HG02571 (cell line): Measurements from ENCODE around the gene SEMA5A.

Experiments
- ATAC-seq: cut with Tn5 transposase; IDR thresholded peaks from one replicate; pipeline ENCODE4 v1.9.1; 2021; ENCODE audit warnings: mild to moderate bottlenecking, moderate library complexity; ENCODE audit not compliant: unreplicated experiment

SEMA5A gene, protein sequence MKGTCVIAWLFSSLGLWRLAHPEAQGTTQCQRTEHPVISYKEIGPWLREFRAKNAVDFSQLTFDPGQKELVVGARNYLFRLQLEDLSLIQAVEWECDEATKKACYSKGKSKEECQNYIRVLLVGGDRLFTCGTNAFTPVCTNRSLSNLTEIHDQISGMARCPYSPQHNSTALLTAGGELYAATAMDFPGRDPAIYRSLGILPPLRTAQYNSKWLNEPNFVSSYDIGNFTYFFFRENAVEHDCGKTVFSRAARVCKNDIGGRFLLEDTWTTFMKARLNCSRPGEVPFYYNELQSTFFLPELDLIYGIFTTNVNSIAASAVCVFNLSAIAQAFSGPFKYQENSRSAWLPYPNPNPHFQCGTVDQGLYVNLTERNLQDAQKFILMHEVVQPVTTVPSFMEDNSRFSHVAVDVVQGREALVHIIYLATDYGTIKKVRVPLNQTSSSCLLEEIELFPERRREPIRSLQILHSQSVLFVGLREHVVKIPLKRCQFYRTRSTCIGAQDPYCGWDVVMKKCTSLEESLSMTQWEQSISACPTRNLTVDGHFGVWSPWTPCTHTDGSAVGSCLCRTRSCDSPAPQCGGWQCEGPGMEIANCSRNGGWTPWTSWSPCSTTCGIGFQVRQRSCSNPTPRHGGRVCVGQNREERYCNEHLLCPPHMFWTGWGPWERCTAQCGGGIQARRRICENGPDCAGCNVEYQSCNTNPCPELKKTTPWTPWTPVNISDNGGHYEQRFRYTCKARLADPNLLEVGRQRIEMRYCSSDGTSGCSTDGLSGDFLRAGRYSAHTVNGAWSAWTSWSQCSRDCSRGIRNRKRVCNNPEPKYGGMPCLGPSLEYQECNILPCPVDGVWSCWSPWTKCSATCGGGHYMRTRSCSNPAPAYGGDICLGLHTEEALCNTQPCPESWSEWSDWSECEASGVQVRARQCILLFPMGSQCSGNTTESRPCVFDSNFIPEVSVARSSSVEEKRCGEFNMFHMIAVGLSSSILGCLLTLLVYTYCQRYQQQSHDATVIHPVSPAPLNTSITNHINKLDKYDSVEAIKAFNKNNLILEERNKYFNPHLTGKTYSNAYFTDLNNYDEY

DNA sequence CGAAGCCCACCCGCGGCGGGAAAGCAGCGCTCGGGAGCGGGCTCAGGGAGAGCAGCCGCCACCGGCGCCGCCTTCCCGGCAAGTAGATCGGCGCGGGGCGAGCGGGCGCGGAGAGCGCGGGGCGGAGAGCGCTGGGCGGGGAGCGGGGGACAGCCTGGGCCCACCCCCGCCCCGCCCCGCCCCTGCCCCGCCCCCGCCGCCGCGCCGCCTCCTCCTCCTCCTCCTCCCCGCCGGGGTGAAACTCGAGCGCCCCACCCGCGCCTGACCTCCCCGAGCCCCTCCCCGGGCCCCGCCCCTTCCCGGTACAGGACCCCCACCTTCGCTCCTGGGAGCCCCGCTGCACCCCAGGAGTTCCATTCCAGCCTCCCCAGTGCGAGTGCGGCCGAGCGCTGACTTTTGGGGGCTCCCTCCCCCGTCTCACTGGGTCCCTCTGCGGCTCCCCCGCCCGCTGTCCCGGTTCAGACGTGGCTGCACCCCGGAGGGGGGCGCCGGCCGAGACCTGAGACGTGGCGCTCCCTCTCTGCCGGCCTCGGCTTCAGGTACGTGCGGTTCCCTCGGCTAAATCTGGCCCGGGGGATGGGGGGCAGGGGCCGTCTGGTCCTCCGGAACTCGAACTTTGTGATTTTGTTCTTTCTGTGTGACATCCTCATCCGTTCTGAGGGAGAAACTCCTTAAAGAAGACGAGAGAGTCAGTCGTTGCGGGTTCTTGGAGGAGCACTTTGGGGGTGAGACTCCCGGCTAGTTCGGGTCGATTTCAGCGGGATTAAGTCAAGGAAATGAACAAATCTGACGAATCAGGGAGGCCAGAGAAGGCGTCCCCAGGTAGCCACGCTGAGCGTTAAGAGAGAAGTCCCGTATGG is at the start of gene SEMA5A:
Gene SEMA5A (minus strand): TSS at position 84 of the 860 bp plus-strand sequence. CDS start 166,129 bp downstream, outside the sequence.
- no peak for ATAC-seq

- no peak for ATAC-seq
Observed at GRCh38 chr5:9594913-9595312, 49.0 kb upstream of the SEMA5A start.

GRCh38 chr5:9589049-9589835 is 43.4 kb upstream of the SEMA5A start:
- ATAC-seq = no peak

DNA sequence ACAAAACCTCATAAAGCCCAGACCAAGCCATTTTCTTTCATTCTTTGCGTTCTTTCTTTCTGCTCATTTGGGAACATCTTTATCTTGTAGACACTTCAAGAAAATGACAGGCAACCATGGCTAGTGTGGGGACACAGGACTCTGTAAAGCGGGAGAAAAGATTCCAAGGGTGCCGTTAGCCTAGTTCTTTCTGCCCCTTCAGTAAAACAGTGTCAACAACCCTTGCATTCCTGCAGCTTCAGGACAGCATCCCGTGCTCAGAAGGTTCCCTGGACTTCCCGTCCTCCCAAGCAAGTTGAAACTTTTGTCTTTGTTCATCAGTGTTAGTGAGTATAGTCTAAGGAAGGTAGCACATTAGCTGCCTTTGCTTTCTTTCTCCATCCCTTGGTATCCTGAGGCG is 42.4 kb upstream of the SEMA5A start:
- no peak for ATAC-seq

GRCh38 chr5:9587135-9587534 is 41.3 kb upstream of the SEMA5A start:
- ATAC-seq = no peak

DNA sequence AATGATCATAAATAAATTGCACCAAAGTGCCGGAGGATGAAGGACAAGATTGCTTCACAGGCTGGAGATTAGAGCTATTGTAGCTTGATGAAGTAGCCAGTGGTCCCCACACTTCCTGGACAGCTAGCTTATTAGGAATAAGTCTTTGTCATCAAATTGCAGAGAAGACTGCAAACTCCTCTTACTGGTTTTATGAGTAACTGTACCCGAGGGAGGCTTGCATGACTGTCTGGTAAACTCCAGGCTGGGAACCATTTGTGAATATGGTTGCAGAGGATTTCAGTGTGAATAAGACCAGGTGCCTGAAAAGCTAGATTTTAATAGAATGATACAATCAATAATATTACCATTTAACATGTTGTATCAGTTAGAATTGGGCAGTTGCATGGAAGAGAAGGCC is 36.5 kb upstream of the SEMA5A start:
- ATAC-seq = no peak

GRCh38 chr5:9573796-9574195 is 27.9 kb upstream of the SEMA5A start:
- no peak for ATAC-seq

DNA sequence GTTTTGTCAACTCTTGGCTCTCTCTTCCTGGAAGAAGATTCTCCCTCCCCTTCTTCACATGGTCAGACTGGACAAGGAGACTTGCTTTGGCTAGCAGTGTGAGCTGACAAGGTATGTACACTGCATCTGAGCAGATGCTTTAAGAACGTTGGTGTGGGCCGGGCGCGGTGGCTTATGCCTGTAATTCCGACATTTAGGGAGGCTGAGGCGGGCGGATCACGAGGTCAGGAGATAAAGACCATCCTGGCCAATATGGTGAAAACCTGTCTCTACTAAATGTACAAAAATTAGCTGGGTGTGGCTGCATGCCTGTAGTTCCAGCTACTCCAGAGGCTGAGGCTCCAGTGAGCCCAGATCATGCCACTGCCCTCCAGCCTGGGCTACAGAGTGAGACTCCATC is 26.4 kb upstream of the SEMA5A start:
- no peak for ATAC-seq

GRCh38 chr5:9570876-9571275 is 25.0 kb upstream of the SEMA5A start:
- no peak for ATAC-seq

- no peak for ATAC-seq
Observed at GRCh38 chr5:9567039-9567438, 21.2 kb upstream of the SEMA5A start.

- no peak for ATAC-seq
Observed at GRCh38 chr5:9564752-9565151, 18.9 kb upstream of the SEMA5A start.

DNA sequence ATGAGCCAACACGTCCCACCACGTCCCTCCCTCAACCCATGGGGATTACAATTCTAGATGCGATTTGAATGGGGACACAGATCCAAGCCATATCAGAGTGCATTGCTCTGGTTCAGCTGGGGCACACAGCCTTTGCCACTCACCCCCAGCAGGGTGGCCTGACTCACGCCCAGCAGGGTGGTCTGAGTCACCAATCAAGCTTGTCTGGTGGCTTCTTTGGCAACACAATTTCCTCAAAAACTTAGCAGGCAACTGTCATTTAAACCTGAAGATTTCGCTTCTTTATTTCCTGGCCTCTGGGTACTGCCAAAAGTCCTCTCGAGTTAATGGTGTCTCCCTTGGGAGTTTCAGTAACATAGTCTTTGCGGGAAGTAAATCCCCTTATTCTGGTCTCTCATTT is 16.3 kb upstream of the SEMA5A start:
- ATAC-seq = no peak

DNA sequence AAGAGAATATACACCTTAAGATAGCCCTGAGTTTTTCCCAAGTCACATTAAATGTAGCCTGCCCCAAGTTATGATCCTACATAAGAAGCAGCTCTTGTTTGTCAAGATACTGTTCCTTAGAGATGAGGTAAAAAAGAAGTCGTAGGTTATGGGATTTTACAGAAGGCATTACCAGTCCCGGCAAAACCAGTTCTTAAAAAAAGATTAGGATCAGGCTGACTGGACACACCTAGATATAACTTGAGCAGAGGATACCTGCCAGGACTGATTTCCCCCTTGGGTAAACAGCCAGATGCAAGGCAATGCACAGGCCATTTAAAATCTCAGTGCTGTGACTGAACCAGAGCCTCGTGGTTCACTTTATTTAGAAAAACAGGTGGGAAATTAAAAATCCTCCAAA is 14.1 kb upstream of the SEMA5A start:
- ATAC-seq = no peak

GRCh38 chr5:9558319-9558965 is 12.6 kb upstream of the SEMA5A start:
- ATAC-seq = no peak

- no peak for ATAC-seq
Observed at GRCh38 chr5:9557696-9558095, 11.8 kb upstream of the SEMA5A start.

- no peak for ATAC-seq
Observed at GRCh38 chr5:9555961-9556360, 10.1 kb upstream of the SEMA5A start.

DNA sequence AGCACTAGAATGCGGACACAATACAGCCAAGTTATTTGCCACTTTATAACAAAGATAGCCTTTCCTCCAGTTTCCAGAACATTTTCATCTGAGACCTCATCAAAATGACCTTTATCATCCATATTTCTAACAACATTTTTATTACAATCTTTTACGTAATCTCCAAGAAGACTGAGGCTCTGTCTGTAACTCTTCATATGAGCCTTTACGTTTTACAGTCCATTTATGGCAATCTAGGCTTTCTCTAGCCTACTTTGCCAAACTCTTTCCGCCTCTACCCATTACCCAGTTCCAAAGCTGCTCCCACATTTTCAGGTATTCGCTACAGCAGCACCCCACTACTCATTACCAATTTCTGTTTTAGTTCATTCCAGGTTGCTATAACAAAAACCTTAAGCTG is 8.2 kb upstream of the SEMA5A start:
- ATAC-seq = no peak

GRCh38 chr5:9553561-9553960 is 7.7 kb upstream of the SEMA5A start:
- no peak for ATAC-seq
